Measurements from ENCODE around the gene PELI1.

The PELI1 gene

DNA sequence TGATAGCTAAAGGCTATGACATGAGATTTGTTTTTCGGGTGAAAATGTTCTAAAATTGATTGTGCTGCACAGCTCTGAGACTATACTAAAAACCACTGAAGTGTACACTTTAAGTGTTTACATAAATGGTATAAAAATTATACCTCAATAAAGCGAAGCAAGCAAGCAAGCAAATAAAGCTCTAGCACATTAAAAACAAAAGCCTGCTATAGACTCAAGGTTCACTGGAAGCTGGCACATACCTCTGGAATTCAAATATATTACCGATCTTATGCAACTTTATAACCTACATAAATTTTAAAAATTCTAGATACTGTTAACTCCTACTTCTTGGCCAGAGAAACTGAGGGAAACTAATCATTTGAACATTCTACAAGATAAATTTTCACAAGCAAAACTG, 20.1 kb downstream of the PELI1 start:
- TF ChIP-seq, protein P1, sequence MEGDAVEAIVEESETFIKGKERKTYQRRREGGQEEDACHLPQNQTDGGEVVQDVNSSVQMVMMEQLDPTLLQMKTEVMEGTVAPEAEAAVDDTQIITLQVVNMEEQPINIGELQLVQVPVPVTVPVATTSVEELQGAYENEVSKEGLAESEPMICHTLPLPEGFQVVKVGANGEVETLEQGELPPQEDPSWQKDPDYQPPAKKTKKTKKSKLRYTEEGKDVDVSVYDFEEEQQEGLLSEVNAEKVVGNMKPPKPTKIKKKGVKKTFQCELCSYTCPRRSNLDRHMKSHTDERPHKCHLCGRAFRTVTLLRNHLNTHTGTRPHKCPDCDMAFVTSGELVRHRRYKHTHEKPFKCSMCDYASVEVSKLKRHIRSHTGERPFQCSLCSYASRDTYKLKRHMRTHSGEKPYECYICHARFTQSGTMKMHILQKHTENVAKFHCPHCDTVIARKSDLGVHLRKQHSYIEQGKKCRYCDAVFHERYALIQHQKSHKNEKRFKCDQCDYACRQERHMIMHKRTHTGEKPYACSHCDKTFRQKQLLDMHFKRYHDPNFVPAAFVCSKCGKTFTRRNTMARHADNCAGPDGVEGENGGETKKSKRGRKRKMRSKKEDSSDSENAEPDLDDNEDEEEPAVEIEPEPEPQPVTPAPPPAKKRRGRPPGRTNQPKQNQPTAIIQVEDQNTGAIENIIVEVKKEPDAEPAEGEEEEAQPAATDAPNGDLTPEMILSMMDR (IDR thresholded peaks at IDR 0.05; ENCODE audit: low read depth, low read length): no peak

DNA sequence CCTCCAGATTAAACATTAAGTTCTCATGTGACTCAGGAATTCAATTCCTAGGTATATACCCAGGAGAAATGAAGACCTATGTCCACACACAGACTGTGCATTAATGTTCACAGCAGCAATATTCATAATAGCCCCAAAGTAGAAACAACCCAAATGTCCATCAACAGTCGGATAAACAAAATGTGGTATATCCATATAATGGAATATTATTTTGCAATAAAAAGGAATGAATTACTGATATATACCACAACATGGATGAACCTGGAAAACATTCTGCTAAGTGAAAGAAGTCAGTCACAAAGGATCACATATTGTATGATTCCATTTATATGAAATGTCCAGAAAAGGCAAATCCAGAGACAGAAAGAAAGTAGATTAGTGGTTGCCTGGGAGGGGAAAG, 20.5 kb downstream of the PELI1 start:
- DNase-seq (ENCODE audit: extremely low read depth, low read depth): no peak
- TF ChIP-seq, protein P1 (IDR thresholded peaks at IDR 0.05; ENCODE audit: low read depth, low read length): no peak

More for the DNA sequence above, 20.1 kb downstream of the PELI1 start:
- no peak for DNase-seq (ENCODE audit: extremely low read depth, low read depth)

DNA sequence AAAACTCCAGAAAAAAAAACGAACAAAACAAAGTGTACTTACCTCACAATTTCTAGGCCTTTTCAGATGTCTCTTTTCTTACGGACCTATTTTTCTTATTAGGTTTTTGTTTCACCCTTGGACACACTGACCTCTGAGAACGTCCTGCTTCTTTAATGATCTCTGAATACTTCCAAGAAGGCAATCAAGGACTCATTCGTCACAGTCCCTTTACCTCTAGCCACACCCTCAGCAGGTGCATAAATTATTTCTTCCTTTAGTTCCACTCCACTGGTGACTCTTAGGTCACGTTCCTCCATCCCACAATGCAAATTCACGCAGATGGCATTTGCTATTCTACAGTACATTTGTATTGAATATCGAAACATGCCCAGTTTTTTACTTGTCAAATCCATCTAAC, 21.9 kb downstream of the PELI1 start:
- TF ChIP-seq, protein P1 (IDR thresholded peaks at IDR 0.05; ENCODE audit: low read depth, low read length): no peak
- no peak for DNase-seq (ENCODE audit: extremely low read depth, low read depth)

DNA sequence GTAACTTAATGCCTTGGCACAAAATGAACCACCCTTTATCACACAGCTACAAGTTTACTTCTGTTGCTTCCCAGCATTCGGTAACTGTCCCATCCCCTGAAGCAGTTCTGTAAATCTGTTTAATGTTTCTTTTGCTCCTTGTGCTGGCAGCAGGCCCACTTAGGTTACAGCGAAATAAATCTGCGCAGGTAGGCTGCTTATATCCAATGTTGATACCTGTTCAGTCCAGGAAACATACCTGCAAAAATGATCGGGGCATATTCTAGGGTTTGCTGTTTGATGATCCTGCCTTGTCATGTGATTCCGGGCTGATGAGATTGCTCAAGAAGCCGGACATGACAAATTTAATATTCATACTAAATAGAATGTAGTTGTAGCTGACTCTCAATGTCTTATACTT, 23.3 kb downstream of the PELI1 start:
- TF ChIP-seq, protein P1 (IDR thresholded peaks at IDR 0.05; ENCODE audit: low read depth, low read length): no peak
- no peak for DNase-seq (ENCODE audit: extremely low read depth, low read depth)

DNA sequence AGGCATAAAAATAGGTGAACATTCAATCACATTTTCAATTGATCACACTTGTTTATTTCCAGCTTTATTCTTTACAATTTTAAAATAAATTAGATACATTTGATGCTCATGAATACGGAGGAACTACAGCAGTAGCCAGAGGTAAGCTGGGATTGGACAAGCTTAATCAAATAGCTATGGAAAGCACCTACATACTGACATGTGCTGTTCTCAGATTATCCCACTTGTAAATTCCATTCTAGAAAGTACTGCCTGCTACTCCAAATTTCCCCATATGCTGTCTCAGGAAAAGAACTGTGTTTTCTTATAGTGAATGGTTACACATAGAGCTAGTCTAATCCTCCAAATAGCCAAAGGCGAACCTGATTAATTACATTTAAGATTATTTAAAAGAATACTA, 24.2 kb downstream of the PELI1 start:
- DNase-seq (ENCODE audit: extremely low read depth, low read depth): no peak
- TF ChIP-seq, protein P1 (IDR thresholded peaks at IDR 0.05; ENCODE audit: low read depth, low read length): no peak

DNA sequence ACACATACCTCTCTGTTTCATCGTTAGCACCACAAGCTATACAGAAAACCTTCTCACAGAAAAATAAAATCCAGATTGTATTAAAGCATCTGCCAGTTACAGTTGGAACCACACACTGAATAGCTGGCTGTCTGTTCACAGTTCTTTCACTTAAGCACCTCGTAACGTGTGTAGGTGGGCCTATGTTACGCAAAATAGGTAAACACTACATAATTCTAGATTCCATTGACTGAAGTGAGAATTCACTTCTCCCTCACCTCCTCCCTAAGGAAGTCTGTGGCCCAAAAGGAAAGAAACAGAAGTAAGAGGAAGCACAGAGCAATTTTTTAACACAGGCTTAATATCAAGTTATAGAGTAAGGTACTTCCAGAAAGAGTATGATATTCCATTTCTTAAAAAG, 24.9 kb downstream of the PELI1 start:
- DNase-seq (ENCODE audit: extremely low read depth, low read depth): no peak
- TF ChIP-seq, protein P1 (IDR thresholded peaks at IDR 0.05; ENCODE audit: low read depth, low read length): no peak

DNA sequence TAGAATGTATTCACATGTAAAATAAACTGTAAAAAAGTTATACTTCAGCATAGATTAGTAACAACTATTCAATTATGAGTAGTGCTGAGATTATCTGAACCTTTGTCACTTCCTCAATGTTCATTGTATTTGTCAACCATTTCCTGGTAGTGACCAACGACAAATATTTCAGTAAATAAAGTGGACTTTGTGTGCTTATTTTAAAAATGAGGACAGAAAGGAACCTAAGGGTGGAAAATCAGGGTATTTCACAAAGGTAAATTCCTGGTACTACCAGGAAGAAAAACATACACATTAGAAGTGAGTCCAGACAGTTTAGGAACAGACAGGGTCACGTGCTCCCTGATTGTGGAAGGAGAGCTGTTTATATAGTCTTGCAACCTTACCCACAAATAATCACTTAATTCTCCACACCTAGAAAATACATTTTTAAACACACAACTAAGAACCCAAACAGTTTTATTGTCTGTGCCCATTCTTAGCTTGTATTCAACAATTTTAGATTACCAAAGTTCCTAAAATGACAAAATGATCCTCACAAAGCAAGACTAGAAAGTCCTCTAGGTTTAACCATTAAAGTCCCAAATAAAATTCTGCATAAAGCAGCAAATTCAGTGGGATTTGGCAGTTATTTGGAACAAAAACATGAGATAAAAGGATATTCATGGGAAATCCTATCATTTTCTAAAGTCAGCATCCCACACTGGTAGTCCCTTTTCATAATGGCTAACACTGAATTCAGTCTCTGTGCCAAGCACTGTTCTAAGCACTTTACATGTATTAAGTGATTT, 28.2 kb downstream of the PELI1 start:
- TF ChIP-seq, protein P1 (IDR thresholded peaks at IDR 0.05; ENCODE audit: low read depth, low read length): no peak
- DNase-seq (ENCODE audit: extremely low read depth, low read depth): no peak

Data from AG09319 (cell line).